HG02852 (cell line): Measurements from ENCODE around the gene EPO.
"Not testable (repeated sequence)": the region's sequence is repeated elsewhere in the genome, so short reads cannot be mapped to it uniquely, and the experiment has no call there.

ENCODE experiments used
- ATAC-seq: cut with Tn5 transposase; IDR thresholded peaks from one replicate; pipeline ENCODE4 v1.9.1; 2021; ENCODE audit warnings: mild to moderate bottlenecking, moderate library complexity; ENCODE audit not compliant: unreplicated experiment

EPO gene

DNA sequence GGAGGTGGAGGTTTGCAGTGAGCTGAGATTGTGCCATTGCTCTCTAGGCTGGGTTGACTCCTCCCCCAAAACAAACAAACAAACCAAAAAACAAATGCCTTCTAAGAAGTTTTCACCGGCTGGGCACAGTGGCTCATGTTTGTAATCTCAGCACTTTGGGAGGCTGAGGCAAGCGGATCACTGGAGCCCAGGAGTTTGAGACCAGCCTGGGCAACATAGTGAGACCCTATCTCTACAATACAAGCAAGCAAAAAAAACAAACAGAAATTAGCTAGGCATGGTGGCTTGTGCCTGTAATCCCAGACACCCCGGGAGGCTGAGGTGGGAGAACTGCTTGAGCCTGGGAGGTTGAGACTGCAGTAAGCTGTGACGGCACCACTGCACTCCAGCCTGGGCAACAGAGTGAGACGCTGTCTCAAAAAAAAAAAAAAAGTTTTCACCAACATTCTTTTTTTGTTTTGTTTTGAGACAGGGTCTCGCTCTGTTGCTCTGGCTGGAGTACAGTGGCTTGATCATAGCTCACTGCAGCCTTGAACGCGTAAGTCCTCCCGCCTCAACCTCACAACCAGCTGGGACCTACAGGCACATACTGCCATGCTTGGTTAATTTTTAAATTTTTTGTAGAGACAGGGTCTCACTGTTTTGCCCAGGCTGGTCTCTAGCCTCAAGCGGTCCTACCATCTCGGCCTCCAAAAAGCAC is 11.8 kb downstream of the EPO start:
- no peak for ATAC-seq

GRCh38 chr7:100735730-100736129 is 15.5 kb downstream of the EPO start:
- no peak for ATAC-seq

GRCh38 chr7:100736671-100737070 is 16.4 kb downstream of the EPO start:
- no peak for ATAC-seq

DNA sequence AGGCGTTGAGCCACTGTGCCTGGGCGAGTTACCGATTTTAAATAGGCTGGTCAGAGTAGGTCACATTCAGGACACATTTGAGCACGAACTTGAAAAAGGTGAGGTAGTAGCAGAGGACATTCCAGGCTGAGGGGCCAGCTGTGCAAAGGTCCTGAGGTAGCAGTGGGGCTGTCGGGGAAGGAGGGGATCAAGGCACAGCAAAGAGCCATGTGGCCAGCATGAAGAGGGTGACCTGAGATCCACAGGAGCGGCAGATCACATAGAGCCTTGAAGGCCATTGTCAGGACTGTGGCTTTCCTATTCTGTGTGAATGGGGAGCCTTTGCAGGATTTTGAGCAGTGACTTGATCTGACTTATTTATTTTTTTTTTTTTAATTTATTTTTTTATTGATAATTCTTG is 19.7 kb downstream of the EPO start:
- ATAC-seq: no peak

DNA sequence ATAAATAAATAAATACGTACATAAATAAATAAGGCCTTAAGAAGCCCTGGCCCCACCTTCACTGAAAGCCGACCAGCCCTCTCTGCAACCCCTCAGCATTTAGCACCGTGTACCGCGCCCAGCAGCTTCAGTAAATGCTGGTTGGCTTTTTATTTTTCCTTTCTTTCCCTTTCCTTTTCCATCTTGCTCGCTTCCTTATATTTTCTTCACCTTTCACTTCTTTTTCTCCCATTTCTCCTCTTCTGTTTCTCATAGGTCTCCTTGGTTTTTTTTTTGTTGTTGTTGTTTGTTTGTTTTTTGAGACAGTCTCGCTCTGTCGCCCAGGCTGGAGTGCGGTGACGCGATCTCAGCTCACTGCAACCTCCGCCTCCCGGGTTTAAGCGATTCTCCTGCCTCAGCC is 24.3 kb downstream of the EPO start:
- ATAC-seq: no peak

- no peak for ATAC-seq
Measured at GRCh38 chr7:100745184-100745583, 24.9 kb downstream of the EPO start.

- ATAC-seq: no peak
Measured at GRCh38 chr7:100752994-100753393, 32.7 kb downstream of the EPO start.

GRCh38 chr7:100753750-100754149 is 33.5 kb downstream of the EPO start:
- ATAC-seq: no peak

GRCh38 chr7:100759357-100760171 is 39.3 kb downstream of the EPO start:
- ATAC-seq: no peak

DNA sequence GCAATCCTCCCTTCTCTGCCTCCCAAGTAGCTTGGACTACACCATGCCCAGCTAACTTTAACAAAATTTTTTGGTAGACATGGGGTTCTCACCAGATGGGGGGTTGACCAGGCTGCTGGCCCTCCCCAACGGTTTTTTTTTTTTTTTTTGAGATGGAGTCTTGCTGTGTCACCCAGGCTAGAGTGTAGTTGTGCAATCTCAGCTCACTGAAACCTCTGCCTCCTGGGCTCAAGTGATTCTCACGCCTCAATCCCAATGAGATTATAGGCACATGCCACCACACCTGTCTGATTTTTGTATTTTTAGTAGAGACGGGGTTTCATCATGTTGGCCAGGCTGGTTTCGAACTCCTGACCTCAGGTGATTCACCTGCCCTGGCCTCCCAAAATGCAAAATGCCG is 42.6 kb downstream of the EPO start:
- not testable (repeated sequence) for ATAC-seq

GRCh38 chr7:100763556-100764140 is 43.4 kb downstream of the EPO start:
- ATAC-seq: no peak

GRCh38 chr7:100764841-100765240 is 44.6 kb downstream of the EPO start:
- ATAC-seq: no peak

- no peak for ATAC-seq
Measured at GRCh38 chr7:100765250-100765649, 45.0 kb downstream of the EPO start.

GRCh38 chr7:100768784-100769183 is 48.5 kb downstream of the EPO start:
- ATAC-seq: no peak
